Left renal pelvis (tissue), 4 donors: ENCODE data around the gene NTRK1. TPM values are rescaled to one million over a fixed set of nuclear protein-coding genes. Genes with fewer than 3 reads are reported as not detected.

Experiments
- DNase-seq, 4 donors: peaks; one replicate each; pipeline ENCODE4 v3.0.0-alpha.2; 2013; ENCODE audit warnings: low read depth in 4 of 4, low spot score in 3 of 4
- polyA plus RNA-seq, 4 donors: library from polyadenylated mRNA; unstranded; fragments of 120-200 nt; gene quantifications; one replicate each; pipeline ENCODE4 v1.2.1, GENCODE V29; 2013; ENCODE audit not compliant: insufficient read length in 4 of 4

The NTRK1 gene
- polyA plus RNA-seq, 4 donors, result 1.2 to 3.1 (median 2.0) TPM

DNA sequence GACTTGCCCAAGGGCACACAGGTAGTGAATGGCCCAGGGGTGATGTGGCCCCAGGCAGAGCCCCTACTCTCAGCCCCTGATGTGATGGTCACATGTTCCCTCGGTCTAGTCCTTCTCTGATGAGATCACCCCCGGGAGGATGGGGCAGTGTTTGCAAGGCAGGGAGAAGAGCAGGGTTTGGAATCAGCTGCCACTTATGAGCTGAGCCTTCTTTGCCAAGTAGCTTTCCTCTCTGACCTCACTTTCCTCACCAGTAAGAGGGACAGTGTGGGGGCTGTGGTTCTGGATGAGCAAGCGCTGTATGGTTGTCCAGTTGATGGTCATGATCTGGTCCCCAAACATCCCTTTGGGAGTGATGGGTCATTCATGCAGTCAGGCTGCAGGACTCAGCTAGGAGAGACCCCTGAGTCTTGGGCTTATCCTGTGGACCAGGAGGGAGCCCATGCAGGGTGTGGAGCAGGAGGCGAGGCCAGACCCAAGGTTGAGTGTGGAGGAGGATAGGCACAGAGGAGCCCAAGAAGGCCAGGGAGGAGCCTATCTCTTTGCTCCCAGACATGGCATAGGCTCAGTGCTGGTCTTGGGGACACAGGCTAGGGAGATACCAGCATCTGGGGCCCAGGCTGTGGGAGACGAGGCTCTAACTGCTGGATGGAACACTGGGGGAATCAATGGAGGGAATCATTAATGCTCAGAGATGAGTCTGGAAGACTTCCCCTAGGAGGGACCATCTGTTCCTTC, 16.9 kb downstream of the NTRK1 start:
- DNase-seq, result no peak

DNA sequence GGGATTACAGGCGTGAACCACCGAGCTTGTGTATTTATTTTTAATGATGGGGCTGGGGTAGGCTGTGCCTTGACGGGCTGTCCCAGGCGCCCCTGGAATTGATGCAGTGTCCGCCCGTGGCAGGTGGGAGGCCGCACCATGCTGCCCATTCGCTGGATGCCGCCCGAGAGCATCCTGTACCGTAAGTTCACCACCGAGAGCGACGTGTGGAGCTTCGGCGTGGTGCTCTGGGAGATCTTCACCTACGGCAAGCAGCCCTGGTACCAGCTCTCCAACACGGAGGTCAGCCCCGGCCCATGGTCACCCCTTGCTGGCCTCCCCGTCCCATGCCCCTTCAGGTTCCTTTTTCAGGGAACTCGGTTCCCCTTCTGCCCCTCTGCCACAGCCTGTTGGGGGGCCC, 19.2 kb downstream of the NTRK1 start:
- DNase-seq, result no peak

DNA sequence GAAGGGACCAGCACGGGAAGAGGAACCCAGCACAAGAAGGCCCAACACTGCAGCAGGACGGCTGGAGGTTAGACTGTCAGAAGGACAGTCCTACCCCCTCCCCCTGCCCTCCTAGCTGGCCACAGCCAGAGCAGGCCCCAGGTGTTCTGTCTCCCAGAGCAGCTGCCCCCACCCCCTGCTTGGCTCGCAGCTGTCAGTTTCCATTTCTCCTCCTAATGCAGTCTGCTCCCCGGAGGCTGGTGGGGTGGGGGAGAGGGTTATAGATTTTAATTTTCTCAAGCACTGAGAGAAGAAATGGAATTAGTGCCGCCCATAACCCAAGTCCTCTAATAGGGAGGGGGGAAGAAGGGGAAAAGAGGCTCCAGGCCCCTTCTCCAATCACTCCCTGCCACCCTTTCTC, 19.8 kb downstream of the NTRK1 start:
- no peak for DNase-seq

DNA sequence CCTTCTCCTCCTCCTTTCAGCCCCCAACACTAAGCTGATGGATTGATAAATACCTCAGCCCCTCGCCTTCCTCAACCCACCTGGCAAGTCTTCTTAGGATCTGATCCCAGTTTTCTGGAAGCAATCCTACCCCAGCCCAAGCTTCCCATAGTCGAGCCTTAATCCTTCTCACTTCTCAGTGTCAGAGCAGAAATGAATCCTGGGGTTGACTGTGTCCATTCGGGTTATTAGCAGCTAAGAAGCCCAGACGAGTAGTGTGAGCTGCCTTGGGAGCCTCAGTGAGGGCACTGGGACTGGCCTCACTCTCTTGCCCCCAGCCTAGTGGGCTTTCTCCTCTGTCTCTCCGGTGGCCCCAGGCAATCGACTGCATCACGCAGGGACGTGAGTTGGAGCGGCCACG, 20.4 kb downstream of the NTRK1 start:
- no peak for DNase-seq

- DNase-seq, result no peak
Measured at GRCh38 chr1:156881663-156882062, 21.0 kb downstream of the NTRK1 start.

DNA sequence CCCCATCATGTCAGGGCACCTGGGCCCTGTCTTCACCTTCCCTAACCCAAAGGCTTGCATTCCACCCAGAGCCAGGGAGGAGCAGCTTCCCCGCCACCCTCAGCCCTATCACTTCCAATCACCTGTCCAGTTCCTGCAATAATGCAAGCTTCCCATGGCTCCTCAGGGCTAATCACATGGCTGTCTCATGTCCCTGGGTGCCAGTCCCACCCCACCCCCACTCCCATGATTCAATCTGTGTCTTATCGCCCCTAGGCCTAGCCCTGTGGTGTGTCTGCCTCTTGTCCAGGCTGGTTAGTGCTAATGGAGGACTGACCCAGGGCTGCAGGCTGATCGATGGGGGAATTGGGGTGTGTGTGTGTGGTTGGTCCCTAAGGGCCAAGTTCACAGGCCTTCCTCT, 21.9 kb downstream of the NTRK1 start:
- no peak for DNase-seq

- no peak for DNase-seq
Measured at GRCh38 chr1:156883919-156884318, 23.3 kb downstream of the NTRK1 start.

DNA sequence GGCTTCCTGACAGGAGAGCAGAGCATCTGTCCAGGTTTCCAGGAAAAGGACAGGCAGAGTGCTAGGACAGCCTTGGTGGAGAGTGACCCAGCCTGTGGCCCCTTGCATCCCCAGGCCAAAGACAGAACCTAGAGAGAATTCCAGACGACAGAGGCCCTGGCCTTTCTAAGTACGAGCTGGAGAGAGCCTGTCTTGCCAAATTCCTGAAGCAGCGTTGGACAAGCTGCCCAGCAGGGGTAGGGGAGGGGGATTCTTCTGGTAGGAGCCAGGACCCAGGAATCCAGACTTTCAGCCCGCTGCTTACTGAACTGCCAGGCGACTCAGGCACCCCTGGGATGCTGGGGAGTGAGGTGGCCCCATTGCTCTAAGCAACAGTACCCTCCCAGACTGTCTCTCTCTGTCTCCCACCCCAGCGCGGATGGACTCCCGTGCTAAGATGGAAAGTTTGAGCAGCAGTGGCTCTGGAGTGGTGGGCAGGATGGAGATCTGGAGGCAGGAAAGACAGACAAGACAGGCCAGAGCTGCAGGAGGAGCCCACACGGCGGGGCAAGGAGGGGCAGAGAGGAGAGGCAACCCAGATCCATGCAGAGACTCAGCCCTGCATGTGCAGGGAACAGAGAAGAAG, 24.0 kb downstream of the NTRK1 start:
- no peak for DNase-seq

DNA sequence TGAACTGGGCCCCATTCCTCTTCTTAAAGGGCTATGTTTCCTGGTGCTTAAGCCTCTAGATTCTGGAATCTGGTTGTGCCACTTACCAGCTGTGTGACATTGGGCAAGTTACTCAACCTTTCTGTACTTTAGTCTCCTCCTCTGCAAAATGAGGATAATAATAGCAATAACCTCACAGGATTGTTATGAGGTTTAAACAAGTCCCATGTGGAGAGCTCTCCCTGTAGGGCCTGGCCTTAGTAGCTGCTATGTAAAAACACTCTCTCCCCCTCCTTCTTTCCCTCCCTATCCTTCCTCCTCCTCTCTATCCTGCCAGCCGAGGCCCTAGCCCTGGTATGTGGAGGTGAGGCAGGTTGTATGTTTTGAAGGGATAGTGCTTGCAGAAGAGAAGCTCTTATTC, 24.6 kb downstream of the NTRK1 start:
- DNase-seq, result no peak

GRCh38 chr1:156885880-156886355, 25.3 kb downstream of the NTRK1 start:
- DNase-seq, result no peak

GRCh38 chr1:156886583-156887281, 26.1 kb downstream of the NTRK1 start:
- DNase-seq, result no peak

DNA sequence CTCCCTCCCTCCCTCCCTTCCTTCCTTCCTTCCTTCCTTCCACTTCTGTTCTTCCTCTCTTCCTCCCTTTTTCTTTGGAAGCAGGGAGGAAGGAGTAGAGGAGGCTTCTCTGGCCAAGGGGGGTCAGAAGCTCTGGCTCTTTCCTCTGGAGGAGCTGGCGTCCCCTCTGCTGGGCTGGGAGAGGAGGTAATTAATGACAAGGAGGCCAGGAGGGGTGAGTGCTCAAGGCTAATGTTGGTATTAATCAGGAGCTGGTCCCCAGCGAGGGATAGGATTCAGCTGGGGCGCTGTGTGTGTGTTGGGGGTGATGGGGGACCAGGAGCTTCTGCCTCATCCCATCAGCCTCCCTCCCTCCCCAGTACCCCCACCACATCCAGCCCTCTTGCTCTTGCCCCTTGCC, 26.7 kb downstream of the NTRK1 start:
- no peak for DNase-seq

GRCh38 chr1:156887734-156888133, 27.1 kb downstream of the NTRK1 start:
- DNase-seq, result no peak

DNA sequence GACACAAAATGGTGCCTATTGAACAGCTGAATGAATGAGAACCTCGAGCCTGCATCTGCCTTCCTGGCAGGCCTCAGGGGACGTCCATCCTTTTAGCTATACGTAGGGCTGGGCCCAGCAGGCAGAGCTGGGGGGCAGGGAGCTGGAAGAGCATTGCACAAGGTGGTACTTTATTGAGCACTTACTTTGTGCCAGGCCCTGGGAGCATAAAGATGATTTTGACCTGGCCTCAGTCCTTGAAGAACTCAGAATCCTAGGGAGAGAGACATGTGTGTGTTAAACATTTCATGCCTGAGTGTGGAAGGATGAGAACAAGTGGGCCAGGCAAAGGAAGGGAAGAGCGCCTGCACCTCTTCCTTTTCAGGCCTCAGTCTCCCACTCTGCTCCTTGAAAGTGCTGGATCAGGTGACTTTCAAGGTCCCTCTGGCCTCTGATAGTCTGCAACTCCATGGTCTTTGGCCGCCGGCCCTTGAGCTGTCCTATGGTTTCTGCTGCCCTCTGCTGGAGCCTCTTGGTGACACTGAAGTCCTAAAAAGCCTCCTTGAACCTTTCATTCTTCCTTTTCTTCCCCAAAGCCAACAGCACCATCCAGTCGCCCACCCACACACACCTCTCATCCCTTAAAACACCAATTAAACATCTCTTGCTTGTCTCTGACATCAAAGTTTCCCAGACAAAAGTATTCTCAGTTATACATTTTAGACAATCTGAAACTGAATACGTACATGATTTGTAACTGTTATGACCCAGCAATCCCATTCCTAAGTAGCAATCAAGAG, 29.3 kb downstream of the NTRK1 start:
- peak in 3 of 4 donors; percentile 64 to 73 (median 64) for DNase-seq

- peak; percentile 71 to 79 (median 74) for DNase-seq
Measured at GRCh38 chr1:156892190-156893047, 31.8 kb downstream of the NTRK1 start.

DNA sequence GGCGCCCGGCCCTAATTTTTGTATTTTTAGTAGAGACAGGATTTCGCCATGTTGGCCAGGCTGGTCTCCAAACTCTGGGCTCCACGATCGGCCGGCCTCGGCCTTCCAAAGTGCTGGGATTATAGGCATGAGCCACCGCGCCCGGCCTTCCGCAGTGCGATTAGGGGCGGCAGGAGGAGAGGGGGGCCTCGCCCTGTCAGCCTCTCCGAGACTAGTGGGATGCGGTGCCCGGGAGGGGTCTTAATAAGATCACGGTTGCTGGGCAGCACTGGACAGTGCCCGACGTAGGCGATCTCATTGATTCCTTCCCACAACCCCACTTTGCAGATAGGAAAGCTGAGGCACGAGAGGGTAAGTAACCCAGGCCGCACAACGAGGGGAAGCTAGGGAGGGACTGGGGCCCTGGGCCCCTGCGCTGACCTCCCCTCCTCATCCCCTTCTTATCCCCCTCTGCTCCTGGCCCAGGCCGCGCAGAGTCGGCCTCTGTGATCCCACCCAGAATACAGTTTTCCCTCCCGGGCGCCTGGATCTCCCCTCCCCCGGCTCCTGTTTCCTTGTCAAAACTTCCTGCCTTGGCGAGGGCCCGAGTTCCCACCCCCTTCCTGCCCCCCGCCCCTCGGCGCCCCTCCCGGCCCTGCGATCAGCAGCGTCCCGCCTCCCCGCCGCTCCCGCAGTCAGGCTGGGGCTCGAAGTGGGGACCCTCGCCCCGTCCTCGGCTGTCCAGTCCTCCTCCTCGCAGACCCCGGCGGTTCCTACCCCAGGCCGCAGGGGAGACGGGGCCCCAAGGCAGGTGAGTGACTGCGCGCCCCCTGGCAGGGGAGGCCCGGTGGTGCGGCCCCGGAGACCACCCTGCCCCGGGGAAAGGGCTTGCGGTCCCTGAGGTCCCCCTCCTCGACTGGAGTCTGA, 32.6 kb downstream of the NTRK1 start, which contains the start of gene PEAR1:
Gene PEAR1, plus strand, starts transcription at position 671 of the 906 bp plus-strand sequence. CDS start 10,209 bp downstream, outside the sequence.
- peak in 1 of 4 donors; percentile 50 for DNase-seq

DNA sequence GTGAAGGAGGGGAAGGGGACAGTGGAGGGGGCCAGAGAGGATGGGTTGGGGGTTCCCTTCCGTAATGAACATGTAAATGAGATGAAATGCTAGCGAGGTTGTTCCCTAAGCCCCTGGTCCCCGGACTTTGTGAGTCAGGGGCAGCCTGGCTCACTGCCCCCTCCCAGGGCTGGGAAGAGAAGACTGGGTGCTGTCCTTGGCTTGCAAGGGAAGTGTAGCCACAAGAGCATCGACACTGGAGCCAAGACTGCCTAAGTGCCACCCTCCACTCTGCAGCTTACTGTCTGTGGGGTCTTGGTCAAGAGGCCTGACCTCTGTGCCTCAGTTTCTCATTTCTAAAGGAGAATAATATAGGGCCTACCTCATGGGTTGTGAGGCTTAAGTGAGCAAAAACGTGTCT, 33.3 kb downstream of the NTRK1 start:
- DNase-seq, result no peak

GRCh38 chr1:156894711-156895454, 34.2 kb downstream of the NTRK1 start:
- DNase-seq, result no peak
